Activated CD4-positive, alpha-beta T cell treated with anti-CD3 and anti-CD28 coated beads, Interleukin-2, Interleukin-6, amounts not matched to agents 100 ng/mL and 50 ng/mL, durations not matched to agents 16 hours and 8 hours (primary cell): ENCODE measurements around the gene PRKCE.
"Not testable (repeated sequence)": the region's sequence is repeated elsewhere in the genome, so short reads cannot be mapped to it uniquely, and the experiment has no call there.

Experiments used
- DNase-seq: peaks from one replicate; pipeline ENCODE4 v3.0.0-alpha.2; 2020

The PRKCE gene

DNA sequence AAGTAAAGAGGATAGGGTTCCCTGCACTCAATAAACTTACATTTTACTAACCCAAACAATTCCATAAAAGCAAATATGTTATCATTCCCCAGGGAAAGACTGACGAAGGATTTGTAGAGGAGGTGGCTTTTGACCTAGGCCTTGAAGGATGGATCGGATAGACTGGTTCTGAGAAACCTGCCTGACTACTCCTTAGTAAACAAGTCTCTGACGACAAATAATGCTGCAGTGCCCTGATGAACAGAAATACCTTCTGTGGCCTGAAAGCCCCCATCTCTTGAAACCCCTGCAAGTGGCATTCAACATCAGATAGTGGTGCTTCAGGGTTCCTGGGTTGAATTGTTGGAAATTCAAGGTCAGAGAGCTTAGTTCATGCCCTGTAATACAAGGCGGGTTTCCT lies 19.2 kb downstream of the PRKCE start:
- DNase-seq: no peak

DNA sequence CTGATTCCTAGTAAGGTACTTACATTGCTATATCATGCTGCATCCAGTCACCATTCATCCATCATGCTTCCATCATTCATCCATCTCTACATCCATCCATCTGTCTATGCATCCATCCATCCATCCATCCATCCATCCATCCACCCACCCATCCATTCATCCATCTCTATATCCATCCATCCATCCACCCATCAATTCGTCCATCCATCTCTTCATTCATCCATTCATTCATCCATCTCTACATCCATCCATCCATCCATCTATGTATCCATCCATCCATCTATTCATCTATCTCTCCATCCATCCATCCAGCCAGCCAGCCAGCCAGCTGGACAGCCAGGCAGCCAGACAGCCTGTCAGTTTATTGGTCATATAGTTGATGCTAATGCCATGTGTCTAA lies 20.7 kb downstream of the PRKCE start:
- no peak for DNase-seq

DNA sequence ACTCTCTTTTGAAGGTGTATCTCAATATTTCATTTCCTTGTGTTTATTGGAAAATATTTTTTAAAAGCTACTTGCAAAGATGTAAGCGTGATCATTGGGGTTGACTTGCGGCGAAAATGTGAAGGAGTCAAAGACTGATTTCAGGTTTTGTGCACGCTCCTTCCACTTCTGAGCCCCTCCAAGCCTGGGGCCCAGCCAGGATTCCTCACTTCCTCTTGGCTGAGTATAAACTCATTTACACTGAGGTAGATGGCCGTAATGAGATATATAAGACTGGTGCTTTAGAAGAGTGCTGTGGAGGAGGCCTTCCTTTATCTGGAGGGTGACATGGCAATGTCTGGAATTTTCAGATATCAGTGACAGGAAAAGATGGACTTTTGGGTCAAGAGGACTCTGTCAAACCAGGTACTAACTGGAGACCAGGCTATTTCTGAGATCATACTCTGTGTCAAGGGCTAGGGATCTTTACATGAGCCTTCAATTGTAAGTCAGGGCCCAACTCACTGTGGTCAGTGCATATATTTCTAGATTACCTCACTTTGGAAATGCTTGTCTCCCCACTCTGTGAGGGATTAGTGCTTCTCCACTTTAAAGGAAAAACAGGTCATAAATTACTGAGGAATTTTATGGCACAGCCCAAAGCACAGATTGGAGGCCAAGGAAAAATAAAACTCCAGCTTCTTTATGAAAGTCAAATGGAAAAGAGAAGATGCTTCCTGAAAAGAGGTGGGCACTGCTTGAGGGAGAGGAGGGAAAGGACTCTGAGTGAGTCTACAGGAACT lies 22.8 kb downstream of the PRKCE start:
- no peak for DNase-seq

DNA sequence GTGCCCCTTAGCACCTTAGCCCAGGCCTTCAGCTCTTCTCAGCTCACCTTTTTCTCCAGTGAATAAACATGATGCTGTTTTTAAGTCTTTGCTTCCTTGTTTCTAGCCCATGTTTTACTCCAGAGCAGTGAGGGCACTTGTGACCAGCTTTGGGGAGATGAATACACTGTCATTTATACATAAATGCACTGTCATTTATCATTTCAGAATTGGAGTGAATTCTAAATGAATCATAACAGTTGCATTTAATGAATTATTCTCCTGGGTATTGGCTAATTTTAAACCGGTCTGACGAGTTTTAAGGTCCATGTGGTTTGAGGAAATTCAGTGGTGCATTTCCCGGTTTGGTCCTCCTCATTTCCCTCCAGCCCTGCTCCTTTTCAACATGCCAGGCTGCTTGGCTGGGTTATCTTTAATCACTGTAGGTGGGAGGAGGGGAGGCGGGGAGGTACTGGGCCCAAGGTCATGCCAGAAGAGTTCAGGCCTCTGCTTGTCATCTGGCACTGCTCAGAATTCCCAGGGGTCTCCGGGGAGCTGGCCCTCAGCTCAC lies 23.9 kb downstream of the PRKCE start:
- DNase-seq: no peak

DNA sequence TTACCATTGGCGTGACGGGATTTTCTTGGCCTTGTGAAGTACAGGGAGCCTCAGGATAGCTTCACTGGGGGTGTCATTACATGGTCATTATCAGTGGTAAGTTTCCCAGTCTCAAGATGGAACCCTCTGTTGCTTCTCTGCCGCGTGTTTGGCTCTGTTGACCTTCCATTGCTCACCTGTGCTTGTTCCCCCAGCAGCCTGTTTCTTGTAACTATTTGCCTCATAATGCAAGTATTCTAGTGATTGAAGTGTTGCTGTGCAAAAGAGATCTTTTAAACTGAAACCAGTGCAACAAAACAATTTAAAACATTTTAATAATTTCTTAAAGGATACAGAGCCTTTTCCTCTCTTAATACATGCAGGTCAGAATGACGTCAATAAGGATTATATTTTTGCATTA lies 24.6 kb downstream of the PRKCE start:
- DNase-seq: no peak

DNA sequence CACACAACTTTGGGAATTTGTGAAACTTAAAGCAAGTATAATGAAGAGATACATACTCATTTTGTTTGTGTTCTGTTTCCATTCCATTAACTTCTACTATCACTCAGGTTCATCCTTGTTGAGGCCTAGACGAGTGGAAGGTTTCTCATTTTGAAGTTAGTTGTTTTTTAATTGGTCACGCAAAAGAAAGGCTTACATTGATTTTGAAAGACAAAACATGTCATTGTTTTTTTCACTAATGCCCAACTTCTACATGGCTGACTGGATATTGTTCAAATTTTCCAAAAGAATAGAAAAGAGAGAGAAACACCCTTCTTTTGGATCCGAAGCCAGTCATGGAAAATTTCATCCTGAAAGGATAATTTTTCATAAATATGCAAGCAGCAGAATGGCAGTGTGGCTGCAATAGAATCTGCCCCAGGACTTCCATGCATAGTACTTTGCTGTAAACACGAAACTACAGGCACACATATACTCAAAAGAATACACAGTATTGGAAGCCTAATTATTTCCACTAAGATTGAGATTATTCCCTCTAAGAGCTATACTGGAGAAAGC lies 27.4 kb downstream of the PRKCE start:
- DNase-seq: no peak

DNA sequence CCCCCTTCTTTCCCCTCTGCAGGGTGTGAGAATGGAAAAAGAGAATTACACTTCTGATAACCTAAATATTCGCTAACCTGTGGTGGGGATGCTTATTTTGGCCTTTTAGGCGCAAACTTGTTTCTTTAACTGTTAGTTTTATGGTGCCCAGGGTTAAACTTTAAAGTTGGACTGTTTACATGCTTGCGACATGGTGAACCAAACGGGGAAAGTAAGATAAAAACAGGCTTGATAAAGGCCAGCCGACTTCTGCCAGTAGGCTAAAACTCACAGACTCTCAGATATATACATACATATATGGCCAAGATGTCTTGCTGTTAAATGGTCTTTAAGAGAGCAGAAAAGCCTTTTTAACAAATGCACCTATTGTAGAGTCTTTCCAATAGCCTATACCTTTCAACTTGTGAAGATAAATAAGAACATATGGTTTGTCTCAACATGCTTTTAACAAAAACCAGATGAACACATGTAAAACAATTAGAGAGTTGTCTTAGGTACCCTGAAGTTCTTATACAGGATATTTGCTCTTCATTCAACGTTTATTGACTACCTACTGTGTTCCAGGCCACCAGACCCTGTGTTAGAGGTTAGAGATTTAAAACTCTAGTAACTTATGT lies 29.0 kb downstream of the PRKCE start:
- no peak for DNase-seq

DNA sequence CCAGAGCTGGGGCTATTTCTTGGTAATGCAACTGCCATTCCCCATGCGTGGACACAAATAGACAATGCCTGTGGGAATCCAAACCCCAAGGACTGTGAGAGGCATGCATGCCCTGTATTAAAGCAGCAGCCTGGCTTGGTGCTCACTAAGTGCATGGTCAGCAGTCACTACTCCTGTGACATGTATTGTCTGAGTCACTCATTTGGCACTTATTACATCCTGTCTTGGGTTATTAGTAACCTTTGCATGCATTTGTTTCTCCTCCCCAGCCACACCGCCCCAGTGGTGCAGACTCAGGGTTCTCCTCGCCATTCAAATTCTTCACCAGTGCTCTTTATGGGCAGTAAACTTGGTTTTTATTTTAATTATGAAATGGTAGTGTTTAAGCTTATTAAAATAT lies 30.2 kb downstream of the PRKCE start:
- peak; percentile 31 for DNase-seq

DNA sequence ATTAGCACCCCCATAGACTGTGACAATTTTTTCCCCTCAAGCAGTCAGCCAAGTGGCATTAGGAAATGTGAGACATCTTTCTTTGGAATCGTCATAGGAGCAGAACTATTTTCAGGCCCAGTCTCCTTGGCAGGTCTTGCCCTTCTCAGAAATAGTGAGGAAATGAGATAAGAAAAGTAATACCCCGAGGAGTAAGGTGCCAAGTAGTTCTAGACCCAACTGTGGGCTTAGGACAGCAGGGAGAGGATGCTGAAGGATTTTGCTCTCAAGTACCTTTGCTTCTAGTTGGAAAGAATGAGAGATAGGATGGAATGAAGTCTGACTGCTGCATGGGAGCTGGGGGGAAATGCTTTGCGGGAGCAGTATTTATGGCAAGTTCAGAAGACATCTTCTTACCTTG lies 31.8 kb downstream of the PRKCE start:
- no peak for DNase-seq

DNA sequence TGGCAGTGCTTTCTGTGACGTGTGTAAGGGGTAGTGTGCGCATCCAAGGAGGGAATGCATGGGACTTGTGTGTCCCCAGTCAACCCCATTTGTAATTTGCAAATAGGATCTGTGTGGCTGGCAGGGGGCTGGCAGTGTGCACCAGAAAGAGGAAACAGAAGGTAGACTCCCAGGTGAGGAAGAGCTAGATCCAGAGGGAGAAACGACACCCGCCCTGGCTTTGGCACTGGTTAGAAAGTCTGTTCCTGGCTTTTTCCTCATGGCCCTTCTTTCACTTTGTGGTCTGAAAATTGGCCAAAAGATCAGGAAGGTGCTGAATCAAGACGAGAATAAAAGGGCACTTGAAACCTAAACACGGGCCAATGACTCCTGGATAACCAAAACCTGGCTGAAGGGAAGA lies 33.3 kb downstream of the PRKCE start:
- no peak for DNase-seq

DNA sequence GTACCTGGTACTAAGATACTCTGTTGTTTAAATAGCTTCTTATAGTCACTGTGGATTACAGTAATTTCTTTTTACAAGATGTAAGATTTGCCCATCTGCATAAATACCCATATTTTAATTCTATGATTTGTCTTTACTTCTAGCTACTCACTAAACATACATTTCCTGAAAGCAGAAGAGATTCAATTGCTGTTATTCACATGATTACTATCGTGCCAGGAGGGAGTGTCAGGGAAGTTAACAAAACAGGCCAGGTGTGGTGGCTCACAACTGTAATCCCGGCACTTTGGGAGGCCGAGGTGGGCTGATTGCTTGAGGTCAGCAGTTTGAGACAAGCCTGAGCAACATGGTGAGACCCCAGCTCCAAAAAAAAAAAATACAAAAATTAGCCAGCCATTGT lies 33.8 kb downstream of the PRKCE start:
- no peak for DNase-seq

DNA sequence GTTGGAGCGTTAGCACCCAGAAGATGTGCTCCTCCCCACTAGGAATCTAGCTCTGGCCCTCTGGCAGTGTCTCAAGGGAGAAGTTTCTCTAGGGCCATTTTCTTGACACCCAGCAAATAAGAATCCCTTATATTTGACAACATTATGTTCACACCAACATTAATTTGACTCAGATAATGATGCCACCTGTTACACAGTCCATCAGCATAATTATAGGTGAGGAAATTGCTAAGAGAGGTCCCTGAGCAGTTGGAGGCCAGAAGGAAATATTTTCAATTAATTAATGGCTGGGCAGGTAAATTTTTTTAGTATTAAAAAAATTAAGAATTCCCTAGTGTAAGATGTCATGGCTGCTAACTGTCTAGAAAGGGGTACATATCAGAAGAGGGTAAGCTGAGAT lies 36.5 kb downstream of the PRKCE start:
- no peak for DNase-seq

DNA sequence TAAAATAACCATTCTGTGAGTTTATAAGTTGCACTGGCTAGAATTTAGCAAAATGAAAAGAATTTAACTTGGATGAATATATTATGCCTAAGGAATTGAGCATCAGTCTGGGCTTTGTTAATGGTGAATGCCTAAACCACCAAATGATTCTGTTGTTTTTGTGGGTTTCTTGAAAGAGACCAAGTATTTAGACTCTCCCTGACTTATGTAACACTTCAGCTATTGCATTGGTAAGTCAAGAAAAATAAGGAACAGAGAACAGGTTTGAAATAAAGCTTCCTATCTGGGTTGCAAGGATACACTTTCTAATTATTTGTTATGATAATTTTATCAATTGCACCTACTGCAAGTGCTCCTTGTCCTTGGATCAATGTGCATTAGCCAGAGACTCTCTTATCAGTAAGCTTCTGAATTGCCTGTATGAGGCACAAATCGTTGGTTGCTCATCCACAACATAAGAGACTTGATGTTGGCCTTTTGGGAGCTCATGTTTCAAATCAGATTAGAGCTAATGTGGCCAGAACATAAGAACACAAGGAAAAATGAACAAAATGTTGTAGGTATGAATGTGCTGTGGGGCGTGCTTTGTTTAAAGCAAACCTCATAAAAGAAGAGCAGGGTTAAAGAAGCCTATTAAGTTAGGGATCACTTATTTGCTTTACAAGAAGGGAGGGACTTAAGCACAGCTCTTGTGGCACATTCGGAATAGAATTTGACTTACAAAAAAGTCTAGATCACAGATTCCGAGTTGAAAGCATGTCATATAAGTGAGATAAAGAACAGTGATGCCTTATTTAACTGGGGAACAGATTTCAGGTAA lies 37.2 kb downstream of the PRKCE start:
- no peak for DNase-seq

DNA sequence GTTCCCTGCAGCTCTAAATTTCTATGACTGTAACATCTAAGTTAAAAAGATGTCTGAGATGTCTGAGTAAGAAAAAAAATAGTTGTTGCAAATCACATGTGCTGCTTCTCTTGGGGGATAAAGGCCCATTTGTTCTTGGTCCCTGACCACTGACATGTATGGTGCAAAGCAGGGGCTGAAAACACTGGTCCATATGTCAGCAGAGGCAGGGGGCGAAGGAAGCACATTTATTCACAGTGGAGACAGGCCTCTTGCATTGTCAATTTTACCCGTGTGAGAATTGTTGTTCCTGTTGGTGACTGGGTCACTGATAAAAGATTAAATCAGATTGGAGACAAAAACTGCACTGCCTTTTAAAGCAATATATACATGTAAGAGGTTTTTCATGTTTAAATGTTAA lies 38.8 kb downstream of the PRKCE start:
- DNase-seq: no peak

DNA sequence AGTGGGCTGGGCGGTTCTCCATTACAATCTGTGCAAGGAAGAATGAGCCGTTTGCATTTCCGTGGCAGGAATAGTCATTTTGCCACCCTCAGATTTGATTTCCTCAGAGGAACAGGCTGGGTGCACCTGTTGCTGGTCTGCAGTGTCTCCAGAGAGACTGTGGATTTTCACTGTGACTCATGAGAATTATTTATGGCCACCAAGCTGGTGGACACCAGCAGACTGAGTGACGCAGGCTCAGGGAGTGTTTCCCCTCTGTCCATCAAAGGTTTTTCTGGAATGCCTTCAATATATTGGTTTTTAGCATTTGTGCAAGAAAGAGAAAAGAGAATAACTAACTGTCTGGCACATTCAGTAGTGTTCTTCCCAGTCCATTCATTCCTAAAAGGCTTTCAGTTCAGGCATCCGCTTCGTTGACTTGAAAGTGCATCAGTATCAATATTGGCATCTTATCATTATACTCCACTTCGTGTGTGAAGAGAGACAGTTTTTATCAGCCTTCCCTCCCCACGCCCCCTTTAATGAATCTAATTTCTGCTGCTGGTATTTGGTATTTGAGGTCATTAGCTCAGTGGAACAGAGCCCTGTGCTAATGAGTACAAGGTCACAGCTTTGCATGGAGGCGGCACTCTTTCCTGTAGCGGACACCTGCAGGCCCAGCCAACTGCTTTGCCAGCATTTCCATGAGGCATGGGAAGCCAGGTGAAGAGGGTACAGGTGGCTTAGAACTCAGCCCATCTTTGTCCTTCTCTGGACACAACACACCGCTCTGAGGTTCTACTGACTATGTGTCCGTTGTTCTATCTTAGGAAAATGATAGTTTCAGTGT lies 39.9 kb downstream of the PRKCE start:
- no peak for DNase-seq

DNA sequence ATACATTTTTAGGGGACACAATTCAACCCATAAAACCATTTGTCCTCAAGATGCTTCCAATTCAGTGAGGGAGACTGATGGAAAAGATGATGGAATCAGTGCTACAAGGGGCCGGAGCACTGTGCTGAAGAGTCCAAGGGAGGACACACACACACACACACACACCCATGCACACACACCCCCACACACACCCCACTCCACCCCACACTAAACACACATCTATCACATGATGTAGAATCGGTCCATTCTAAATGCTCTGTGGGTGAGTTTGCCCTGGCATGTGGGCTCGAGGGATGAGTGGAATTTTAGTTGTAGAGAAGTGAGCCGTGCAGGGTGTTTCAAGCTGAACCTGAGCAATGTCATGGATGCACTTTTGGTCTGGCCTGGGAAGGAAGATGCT lies 41.1 kb downstream of the PRKCE start:
- no peak for DNase-seq

DNA sequence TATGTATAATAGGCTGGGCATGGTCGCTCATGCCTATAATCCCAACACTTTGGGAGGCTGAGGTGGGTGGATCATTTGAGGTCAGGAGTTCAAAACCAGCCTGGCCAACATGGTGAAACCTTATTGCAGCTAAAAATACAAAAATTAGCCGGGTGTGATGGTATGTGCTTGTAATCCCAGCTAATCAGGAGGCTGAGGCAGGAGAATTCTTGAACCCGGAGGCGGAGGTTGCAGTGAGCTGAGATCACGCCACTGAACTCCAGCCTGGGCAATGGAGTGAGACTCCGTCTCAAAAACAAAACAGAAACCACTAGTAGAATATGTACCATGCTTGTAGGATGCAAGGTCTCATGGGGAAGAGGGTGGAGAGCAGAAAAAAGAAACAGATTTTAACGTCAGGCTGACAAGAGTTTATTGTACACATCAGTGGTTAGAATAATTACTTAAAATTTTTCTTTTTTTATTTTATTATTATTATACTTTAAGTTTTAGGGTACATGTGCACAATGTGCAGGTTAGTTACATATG lies 44.1 kb downstream of the PRKCE start:
- DNase-seq: not testable (repeated sequence)

DNA sequence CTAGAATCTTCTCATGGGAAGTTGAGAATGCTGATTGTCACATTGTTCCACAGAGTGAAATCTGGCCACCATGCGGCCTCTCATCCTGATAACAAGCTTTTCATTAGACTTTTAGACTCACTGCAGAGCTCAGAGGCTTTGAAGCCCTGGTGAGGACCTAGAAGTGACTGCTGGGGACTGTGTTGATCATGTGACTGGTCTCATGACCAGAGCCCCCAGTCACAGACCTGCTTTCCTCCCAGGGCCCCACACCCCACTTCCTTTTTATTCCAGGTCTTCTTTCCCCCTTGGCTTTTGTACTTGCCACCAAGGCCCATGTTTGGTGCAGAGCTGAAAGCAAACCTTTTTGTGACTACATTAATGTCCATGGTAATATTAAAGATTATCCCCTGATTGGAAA lies 45.2 kb downstream of the PRKCE start:
- no peak for DNase-seq

DNA sequence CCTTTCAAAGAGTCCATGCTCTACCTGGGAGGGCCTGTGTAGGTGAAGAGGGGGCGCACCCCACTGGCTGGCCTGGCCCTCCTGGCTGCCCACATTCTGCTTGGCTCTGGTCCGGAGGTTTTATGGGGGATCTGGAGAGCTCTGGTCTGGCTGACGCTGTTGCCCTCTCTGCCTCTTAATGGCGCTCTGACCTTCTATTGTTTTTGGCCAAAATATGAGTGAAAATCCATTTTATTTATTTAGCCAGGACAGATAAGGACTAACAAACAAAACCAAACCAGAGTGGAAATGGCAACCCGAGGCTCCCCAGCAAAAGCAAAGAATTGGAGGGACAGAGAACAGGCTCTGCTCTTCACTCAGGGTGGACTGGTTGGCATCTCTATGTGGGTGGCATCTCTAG lies 45.7 kb downstream of the PRKCE start:
- no peak for DNase-seq

DNA sequence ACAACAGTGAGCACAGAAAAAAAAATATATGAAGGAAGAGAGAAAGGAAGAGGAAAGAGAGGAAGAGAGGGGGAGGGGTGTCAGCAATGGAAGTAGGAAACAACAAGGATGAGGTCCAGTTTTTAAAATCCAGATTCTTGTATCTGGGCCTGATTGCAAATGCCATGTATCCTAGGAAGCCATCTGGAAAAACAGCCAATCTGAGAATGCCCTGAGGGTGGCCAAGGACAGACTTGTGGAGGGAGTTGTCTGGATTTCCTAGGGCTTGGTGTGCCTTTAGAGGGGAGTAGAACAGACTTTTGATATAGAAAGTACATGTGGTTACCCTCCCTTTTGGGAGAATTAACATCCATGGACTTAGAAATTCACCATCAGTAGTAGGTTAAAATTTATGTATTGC lies 47.1 kb downstream of the PRKCE start:
- no peak for DNase-seq

DNA sequence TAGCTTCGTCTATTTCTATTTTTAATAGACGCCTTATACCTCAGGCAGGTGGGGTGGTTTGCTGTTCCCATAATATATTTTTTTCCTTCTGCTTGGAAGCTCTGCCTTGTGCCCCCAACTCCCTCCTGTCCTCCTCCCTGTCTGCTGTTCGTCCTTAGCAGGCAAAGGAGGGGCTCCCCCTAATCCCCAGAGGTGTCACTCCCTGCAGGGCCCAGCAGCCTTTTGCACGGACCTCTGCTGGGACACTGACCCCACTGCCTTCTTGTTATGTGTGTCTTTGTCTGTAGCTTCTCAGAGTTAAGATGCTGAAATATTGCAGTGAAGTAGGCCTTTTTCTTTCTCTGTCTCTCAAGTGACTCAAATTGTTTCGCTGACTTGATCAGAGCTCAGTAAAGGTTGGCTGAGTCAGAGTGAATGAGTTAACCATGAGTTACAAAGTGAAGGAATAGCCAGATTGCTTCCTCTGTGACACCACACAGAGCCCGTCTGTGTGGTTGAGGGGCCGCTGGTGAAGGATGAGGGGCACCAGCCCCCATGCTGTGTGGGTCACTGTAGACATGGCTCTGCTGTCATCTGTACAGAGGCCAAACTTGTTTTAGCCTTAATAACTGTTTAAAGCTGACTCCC lies 47.7 kb downstream of the PRKCE start:
- DNase-seq: peak; percentile 36
